ENCODE results near the gene ATP2A3.
"Not testable (repeated sequence)": the region's sequence is repeated elsewhere in the genome, so short reads cannot be mapped to it uniquely, and the experiment has no call there.

The ATP2A3 gene

GRCh38 chr17:3991699-3992098 lies 27.5 kb upstream of the ATP2A3 start:
- H3K27ac ChIP-seq (ENCODE audit: low read depth, low read length); H3K36me3 ChIP-seq (ENCODE audit: control insufficient read depth in 1 of 2, insufficient read depth in 2 of 2, low read length in 2 of 2); H3K4me1 ChIP-seq (ENCODE audit: control insufficient read depth in 1 of 2, insufficient read depth in 2 of 2, low read length in 2 of 2); H3K4me3 ChIP-seq (ENCODE audit: low read depth in 1 of 2, low read length in 2 of 2); H3K9me3 ChIP-seq (ENCODE audit: control insufficient read depth in 1 of 2, low read length in 2 of 2); H3K27me3 ChIP-seq (ENCODE audit: control insufficient read depth in 1 of 2, insufficient read depth in 2 of 2, low read length in 2 of 2); H3K9ac ChIP-seq (ENCODE audit: low read depth in 1 of 2, low read length in 2 of 2): not testable (repeated sequence)

- Histone ChIP-seq H3K4me3 (ENCODE audit: low read depth in 1 of 2, low read length in 2 of 2) (no peak overlapping the region), H3K27me3 (ENCODE audit: control insufficient read depth in 1 of 2, insufficient read depth in 2 of 2, low read length in 2 of 2) (no peaks in the 10 kb centered on the region), H3K4me1 (ENCODE audit: control insufficient read depth in 1 of 2, insufficient read depth in 2 of 2, low read length in 2 of 2) (peaks cover 0 to 9% of the 10 kb centered on the region in 2 donors), H3K27ac (ENCODE audit: low read depth, low read length) (no peak overlapping the region), H3K36me3 (ENCODE audit: control insufficient read depth in 1 of 2, insufficient read depth in 2 of 2, low read length in 2 of 2) (no peaks in the 10 kb centered on the region), H3K9ac (ENCODE audit: low read depth in 1 of 2, low read length in 2 of 2) (no peak overlapping the region), H3K9me3 (ENCODE audit: control insufficient read depth in 1 of 2, low read length in 2 of 2) (no peaks in the 10 kb centered on the region)
Measured at GRCh38 chr17:3990386-3991127, 26.3 kb upstream of the ATP2A3 start.

DNA sequence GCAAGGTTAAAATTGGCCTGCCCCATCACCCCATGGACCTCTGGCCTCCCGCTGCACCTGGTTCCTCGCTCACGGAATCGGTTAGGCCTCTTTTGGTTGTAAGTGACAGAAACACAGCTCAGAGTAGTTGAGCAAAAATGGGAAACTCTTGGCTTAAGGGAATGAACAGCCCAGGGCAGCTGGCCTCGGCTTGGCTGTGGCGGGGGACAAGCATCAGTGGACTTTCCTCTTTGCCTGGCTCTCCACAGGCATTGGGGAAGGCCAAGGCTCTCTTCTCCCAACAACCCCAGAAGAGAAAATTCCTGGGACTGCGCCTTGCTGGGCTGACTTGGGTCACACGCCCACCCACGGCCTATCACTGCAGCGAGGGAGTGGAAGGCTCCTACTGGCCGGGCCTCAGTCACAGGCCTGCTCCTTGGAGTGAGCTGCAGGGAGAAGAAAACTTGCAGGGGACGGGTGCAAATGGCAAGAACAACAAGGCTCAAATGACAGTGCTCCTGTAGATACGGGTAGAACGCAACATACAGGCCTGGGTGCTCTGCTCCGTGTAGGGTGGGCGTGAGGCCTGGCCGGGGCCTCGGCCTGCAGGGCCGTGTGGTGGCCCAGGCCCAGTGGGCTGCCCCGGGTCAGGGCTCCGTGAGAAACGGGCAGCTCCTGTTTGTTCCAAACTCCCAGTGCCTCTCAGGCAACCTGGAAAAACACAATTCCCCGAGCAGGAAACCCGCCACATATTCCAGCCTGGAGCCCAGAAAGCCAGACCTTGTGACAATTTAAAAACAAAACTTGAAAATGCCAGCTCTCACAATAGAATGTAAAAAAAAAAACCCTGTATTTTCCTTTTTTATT lies 25.0 kb upstream of the ATP2A3 start:
- Histone ChIP-seq H3K27me3 (ENCODE audit: control insufficient read depth in 1 of 2, insufficient read depth in 2 of 2, low read length in 2 of 2) (no peaks in the 10 kb centered on the region), H3K36me3 (ENCODE audit: control insufficient read depth in 1 of 2, insufficient read depth in 2 of 2, low read length in 2 of 2) (no peaks in the 10 kb centered on the region), H3K9ac (ENCODE audit: low read depth in 1 of 2, low read length in 2 of 2) (no peak overlapping the region), H3K27ac (ENCODE audit: low read depth, low read length) (peak overlapping the region; percentile 13), H3K4me3 (ENCODE audit: low read depth in 1 of 2, low read length in 2 of 2) (no peak overlapping the region), H3K4me1 (ENCODE audit: control insufficient read depth in 1 of 2, insufficient read depth in 2 of 2, low read length in 2 of 2) (peaks cover 0 to 9% of the 10 kb centered on the region in 2 donors), H3K9me3 (ENCODE audit: control insufficient read depth in 1 of 2, low read length in 2 of 2) (no peaks in the 10 kb centered on the region)

- Histone ChIP-seq H3K9me3 (ENCODE audit: control insufficient read depth in 1 of 2, low read length in 2 of 2) (no peaks in the 10 kb centered on the region), H3K4me1 (ENCODE audit: control insufficient read depth in 1 of 2, insufficient read depth in 2 of 2, low read length in 2 of 2) (peaks cover 0 to 14% of the 10 kb centered on the region in 2 donors), H3K9ac (ENCODE audit: low read depth in 1 of 2, low read length in 2 of 2) (no peak overlapping the region), H3K27ac (ENCODE audit: low read depth, low read length) (no peak overlapping the region), H3K4me3 (ENCODE audit: low read depth in 1 of 2, low read length in 2 of 2) (no peak overlapping the region), H3K36me3 (ENCODE audit: control insufficient read depth in 1 of 2, insufficient read depth in 2 of 2, low read length in 2 of 2) (no peaks in the 10 kb centered on the region), H3K27me3 (ENCODE audit: control insufficient read depth in 1 of 2, insufficient read depth in 2 of 2, low read length in 2 of 2) (no peaks in the 10 kb centered on the region)
Measured at GRCh38 chr17:3988297-3989040, 24.2 kb upstream of the ATP2A3 start.

DNA sequence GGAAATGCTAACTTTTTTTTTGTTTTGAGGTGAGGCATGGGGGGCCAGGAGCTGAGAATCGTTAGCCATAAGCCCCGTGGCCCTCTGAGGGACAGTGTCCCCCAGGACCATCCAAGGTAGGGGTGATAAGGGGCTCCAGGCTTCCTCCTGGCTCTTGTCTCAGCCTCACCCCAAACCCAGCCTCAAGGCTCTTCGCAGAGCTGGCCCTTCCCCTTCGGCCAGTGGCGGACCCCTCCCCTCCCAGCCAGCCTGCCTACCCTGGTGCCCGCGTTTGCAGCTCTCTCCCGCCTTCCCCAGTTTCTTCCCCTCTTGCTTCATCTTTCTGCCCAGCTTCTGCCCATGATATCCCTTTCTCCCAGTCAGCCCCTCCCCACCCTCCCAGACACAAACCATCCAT lies 22.7 kb upstream of the ATP2A3 start:
- Histone ChIP-seq H3K36me3 (ENCODE audit: control insufficient read depth in 1 of 2, insufficient read depth in 2 of 2, low read length in 2 of 2) (no peaks in the 10 kb centered on the region), H3K27me3 (ENCODE audit: control insufficient read depth in 1 of 2, insufficient read depth in 2 of 2, low read length in 2 of 2) (no peaks in the 10 kb centered on the region), H3K4me1 (ENCODE audit: control insufficient read depth in 1 of 2, insufficient read depth in 2 of 2, low read length in 2 of 2) (peaks cover 0 to 14% of the 10 kb centered on the region in 2 donors), H3K9ac (ENCODE audit: low read depth in 1 of 2, low read length in 2 of 2) (no peak overlapping the region), H3K27ac (ENCODE audit: low read depth, low read length) (no peak overlapping the region), H3K9me3 (ENCODE audit: control insufficient read depth in 1 of 2, low read length in 2 of 2) (no peaks in the 10 kb centered on the region), H3K4me3 (ENCODE audit: low read depth in 1 of 2, low read length in 2 of 2) (peak overlapping the region in 1 of 2 donors; percentile 16)

DNA sequence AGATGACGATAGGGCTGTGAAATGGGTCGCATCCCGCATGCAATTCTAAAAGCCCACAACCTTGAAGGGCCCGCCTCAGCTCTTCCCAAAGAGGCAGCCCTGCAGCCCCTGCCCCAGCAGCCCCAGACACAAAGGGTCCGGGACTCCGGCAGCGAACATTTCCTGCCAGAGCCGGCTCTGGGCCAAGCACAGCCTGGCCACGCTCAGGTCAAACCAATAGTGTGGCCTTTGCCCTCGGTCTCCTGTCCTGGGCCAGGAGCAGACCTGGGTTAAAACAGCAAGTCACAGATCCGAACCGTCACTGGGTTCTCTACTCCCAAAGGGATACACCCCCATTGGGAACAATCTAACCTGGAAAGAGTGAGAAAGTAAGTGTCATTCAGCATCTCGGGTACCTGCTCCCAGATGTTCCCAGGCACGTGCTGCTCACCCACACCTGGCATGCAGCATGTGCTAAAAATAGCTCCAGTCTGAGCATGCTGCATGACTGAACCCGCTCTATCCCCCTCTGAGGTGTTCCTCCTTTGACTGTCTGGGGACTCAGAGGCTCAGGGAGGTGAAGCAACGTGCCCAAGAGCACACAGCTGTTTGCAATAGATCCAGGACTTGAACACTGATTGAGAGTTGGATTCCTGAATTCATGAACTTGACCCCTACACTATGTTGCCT lies 22.2 kb upstream of the ATP2A3 start:
- H3K27me3 ChIP-seq (ENCODE audit: control insufficient read depth in 1 of 2, insufficient read depth in 2 of 2, low read length in 2 of 2): no peaks in the 10 kb centered on the region
- peaks cover 0 to 14% of the 10 kb centered on the region in 2 donors for H3K4me1 ChIP-seq (ENCODE audit: control insufficient read depth in 1 of 2, insufficient read depth in 2 of 2, low read length in 2 of 2)
- H3K9me3 ChIP-seq (ENCODE audit: control insufficient read depth in 1 of 2, low read length in 2 of 2): no peaks in the 10 kb centered on the region
- no peaks in the 10 kb centered on the region for H3K36me3 ChIP-seq (ENCODE audit: control insufficient read depth in 1 of 2, insufficient read depth in 2 of 2, low read length in 2 of 2)
- no peak overlapping the region for H3K27ac ChIP-seq (ENCODE audit: low read depth, low read length)
- H3K4me3 ChIP-seq (ENCODE audit: low read depth in 1 of 2, low read length in 2 of 2): peak overlapping the region in 1 of 2 donors; percentile 16
- H3K9ac ChIP-seq (ENCODE audit: low read depth in 1 of 2, low read length in 2 of 2): no peak overlapping the region

GRCh38 chr17:3985846-3986245 lies 21.6 kb upstream of the ATP2A3 start:
- Histone ChIP-seq H3K27ac (ENCODE audit: low read depth, low read length) (no peak overlapping the region), H3K9ac (ENCODE audit: low read depth in 1 of 2, low read length in 2 of 2) (no peak overlapping the region), H3K36me3 (ENCODE audit: control insufficient read depth in 1 of 2, insufficient read depth in 2 of 2, low read length in 2 of 2) (no peaks in the 10 kb centered on the region), H3K9me3 (ENCODE audit: control insufficient read depth in 1 of 2, low read length in 2 of 2) (no peaks in the 10 kb centered on the region), H3K4me1 (ENCODE audit: control insufficient read depth in 1 of 2, insufficient read depth in 2 of 2, low read length in 2 of 2) (peaks cover 0 to 14% of the 10 kb centered on the region in 2 donors), H3K4me3 (ENCODE audit: low read depth in 1 of 2, low read length in 2 of 2) (no peak overlapping the region), H3K27me3 (ENCODE audit: control insufficient read depth in 1 of 2, insufficient read depth in 2 of 2, low read length in 2 of 2) (no peaks in the 10 kb centered on the region)

- H3K27ac ChIP-seq (ENCODE audit: low read depth, low read length): no peak overlapping the region
Measured at GRCh38 chr17:3983606-3984484, 19.6 kb upstream of the ATP2A3 start.

DNA sequence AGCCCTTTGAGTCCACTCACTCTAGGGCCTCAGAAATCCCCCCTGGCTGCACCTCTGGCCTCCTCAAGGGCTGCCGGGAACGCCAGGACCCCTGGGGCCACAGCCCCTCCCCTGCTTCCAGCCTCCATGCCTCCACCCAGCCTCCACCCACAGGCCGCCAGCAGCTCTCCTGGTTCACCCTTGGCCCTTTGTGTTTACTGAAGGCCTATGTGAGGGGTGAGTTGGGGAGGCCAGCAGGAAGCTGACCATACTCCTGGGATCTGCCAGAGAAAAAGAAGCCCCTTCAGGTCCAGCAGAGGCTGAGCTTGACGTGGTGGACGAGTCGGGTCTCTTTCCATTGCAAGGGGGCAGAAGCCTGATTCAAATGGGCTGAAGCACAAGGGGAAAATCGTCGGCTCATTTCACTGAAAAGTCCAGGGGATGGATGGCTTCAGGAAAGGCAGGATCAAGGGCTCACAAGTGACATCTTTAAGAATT lies 18.3 kb upstream of the ATP2A3 start:
- Histone ChIP-seq H3K9me3 (ENCODE audit: control insufficient read depth in 1 of 2, low read length in 2 of 2) (no peaks in the 10 kb centered on the region), H3K27me3 (ENCODE audit: control insufficient read depth in 1 of 2, insufficient read depth in 2 of 2, low read length in 2 of 2) (no peaks in the 10 kb centered on the region), H3K36me3 (ENCODE audit: control insufficient read depth in 1 of 2, insufficient read depth in 2 of 2, low read length in 2 of 2) (no peaks in the 10 kb centered on the region), H3K4me3 (ENCODE audit: low read depth in 1 of 2, low read length in 2 of 2) (no peak overlapping the region), H3K27ac (ENCODE audit: low read depth, low read length) (no peak overlapping the region), H3K9ac (ENCODE audit: low read depth in 1 of 2, low read length in 2 of 2) (no peak overlapping the region), H3K4me1 (ENCODE audit: control insufficient read depth in 1 of 2, insufficient read depth in 2 of 2, low read length in 2 of 2) (peaks cover 14 to 23% of the 10 kb centered on the region in 2 donors)

More at GRCh38 chr17:3983606-3984484, 19.6 kb upstream of the ATP2A3 start:
- peaks cover 1 to 18% of the 10 kb centered on the region in 2 donors for H3K4me1 ChIP-seq (ENCODE audit: control insufficient read depth in 1 of 2, insufficient read depth in 2 of 2, low read length in 2 of 2)
- no peaks in the 10 kb centered on the region for H3K36me3 ChIP-seq (ENCODE audit: control insufficient read depth in 1 of 2, insufficient read depth in 2 of 2, low read length in 2 of 2)
- H3K9me3 ChIP-seq (ENCODE audit: control insufficient read depth in 1 of 2, low read length in 2 of 2): no peaks in the 10 kb centered on the region
- H3K9ac ChIP-seq (ENCODE audit: low read depth in 1 of 2, low read length in 2 of 2): no peak overlapping the region
- no peak overlapping the region for H3K4me3 ChIP-seq (ENCODE audit: low read depth in 1 of 2, low read length in 2 of 2)
- H3K27me3 ChIP-seq (ENCODE audit: control insufficient read depth in 1 of 2, insufficient read depth in 2 of 2, low read length in 2 of 2): no peaks in the 10 kb centered on the region

All from duodenal mucosa (tissue), 2 donors.